C4-2B (cell line): ENCODE measurements around the gene HMGCS2.

Experiments used
- ZFX ChIP-seq: fragments of 450-650 bp; IDR thresholded peaks from 2 replicates; pipeline ENCODE4 v1.6.1; 2017
- TF ChIP-seq, protein P1 (sequence below): fragments of 450-650 bp; conservative IDR thresholded peaks from 2 replicates; pipeline ENCODE4 v1.5.1; 2017; ENCODE audit warnings: mild to moderate bottlenecking

DNA sequence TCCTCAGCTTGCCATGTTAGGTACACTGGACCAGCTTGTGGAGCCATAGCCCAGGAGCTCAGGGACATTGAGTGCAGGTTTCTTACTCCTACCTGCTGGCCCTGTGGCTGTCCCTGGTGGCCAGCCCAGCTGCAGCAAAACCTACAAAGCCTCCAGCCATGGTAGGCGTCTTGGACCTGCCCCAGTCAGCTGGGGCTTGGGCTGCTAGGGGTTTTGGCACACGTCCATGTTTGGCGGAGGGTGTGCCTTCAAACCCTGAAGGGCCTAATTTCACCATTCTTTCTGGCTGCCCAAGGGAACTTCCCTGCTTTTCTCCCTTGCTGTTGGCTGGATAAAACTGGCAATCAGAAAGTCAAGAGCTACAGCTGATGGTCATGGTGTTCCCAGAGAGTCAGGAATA lies 25.4 kb downstream of the HMGCS2 start:
- TF ChIP-seq, protein P1, sequence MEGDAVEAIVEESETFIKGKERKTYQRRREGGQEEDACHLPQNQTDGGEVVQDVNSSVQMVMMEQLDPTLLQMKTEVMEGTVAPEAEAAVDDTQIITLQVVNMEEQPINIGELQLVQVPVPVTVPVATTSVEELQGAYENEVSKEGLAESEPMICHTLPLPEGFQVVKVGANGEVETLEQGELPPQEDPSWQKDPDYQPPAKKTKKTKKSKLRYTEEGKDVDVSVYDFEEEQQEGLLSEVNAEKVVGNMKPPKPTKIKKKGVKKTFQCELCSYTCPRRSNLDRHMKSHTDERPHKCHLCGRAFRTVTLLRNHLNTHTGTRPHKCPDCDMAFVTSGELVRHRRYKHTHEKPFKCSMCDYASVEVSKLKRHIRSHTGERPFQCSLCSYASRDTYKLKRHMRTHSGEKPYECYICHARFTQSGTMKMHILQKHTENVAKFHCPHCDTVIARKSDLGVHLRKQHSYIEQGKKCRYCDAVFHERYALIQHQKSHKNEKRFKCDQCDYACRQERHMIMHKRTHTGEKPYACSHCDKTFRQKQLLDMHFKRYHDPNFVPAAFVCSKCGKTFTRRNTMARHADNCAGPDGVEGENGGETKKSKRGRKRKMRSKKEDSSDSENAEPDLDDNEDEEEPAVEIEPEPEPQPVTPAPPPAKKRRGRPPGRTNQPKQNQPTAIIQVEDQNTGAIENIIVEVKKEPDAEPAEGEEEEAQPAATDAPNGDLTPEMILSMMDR = no peak
- TF ChIP-seq ZFX = no peak
